Measurements from ENCODE around the gene CTNNBIP1. TPM values are rescaled to one million over a fixed set of nuclear protein-coding genes. Genes with fewer than 3 reads are reported as not detected.

CTNNBIP1 gene
- total RNA-seq = 25.0 and 27.8 TPM in 2 replicates

GRCh38 chr1:9910076-9910422 lies at the start of gene CTNNBIP1:
CTNNBIP1 (minus strand) TSS chr1:9910269; CDS start chr1:9872064, 38,205 bp downstream.

GRCh38 chr1:9942939-9943788 lies 33.1 kb upstream of the CTNNBIP1 start, which contains the start of the genes LZIC and NMNAT1:
LZIC (minus strand) TSS chr1:9943391; CDS start chr1:9936619, 6,772 bp downstream.
NMNAT1 (plus strand) TSS chr1:9943475; CDS start chr1:9972074, 28,599 bp downstream.

GRCh38 chr1:9823943-9824701 lies 85.9 kb downstream of the CTNNBIP1 start, which contains the start of gene CLSTN1:
CLSTN1 (minus strand) TSS chr1:9823965; CDS start chr1:9823733, 232 bp downstream.

Other genes with a start within 250 kb of the CTNNBIP1 start
- gene CLSTN1, start 86.3 kb downstream of the CTNNBIP1 start, total RNA-seq = 84.6 and 89.6 TPM in 2 replicates
- gene LZIC, start 33.1 kb upstream of the CTNNBIP1 start, total RNA-seq = 32.8 TPM in 2 replicates
- 11.5 TPM in 2 replicates for gene NMNAT1, start 33.2 kb upstream of the CTNNBIP1 start, total RNA-seq
- gene RBP7, start 87.0 kb upstream of the CTNNBIP1 start, total RNA-seq = not detected in 2 replicates
- gene UBE4B, start 122.7 kb upstream of the CTNNBIP1 start, total RNA-seq = 55.2 and 57.4 TPM in 2 replicates

Data from hair follicle dermal papilla cell (primary cell).